SK-N-SH treated with all-trans-retinoic acid at 6 μM for 48 hours (cell line): ENCODE measurements around the gene EPM2A.

Source experiments
- ATAC-seq: fragments of 200-7000 bp; cut with Tn5 transposase; 3 replicates; pipeline ENCODE4 v1.9.1; 2020; ENCODE audit warnings: mild to moderate bottlenecking, moderate library complexity
- ARNTL ChIP-seq: fragments of 450-650 bp; formaldehyde crosslinking; IDR thresholded peaks from 2 replicates; pipeline ENCODE4 v1.5.0; 2020; ENCODE audit warnings: low read depth, mild to moderate bottlenecking, moderate library complexity, borderline replicate concordance
- BACH2 ChIP-seq: fragments of 250-450 bp; sonication (Bioruptor Pico); IDR thresholded peaks from 2 replicates; pipeline ENCODE4 v1.9.0; 2021; ENCODE audit warnings: mild to moderate bottlenecking, borderline replicate concordance
- CREB5 ChIP-seq: fragments of 250-450 bp; sonication (Bioruptor Pico); IDR thresholded peaks from 2 replicates; pipeline ENCODE4 v1.5.1; 2020; ENCODE audit warnings: low read depth, mild to moderate bottlenecking, moderate library complexity
- CSDC2 ChIP-seq: fragments of 250-450 bp; sonication (Bioruptor Pico); IDR thresholded peaks from 2 replicates; pipeline ENCODE4 v1.5.0; 2020; ENCODE audit warnings: mild to moderate bottlenecking, moderate library complexity
- ESRRG ChIP-seq: fragments of 250-450 bp; sonication (Bioruptor Pico); IDR thresholded peaks from 2 replicates; pipeline ENCODE4 v1.6.1; 2021; ENCODE audit warnings: mild to moderate bottlenecking
- GLIS3 ChIP-seq: fragments of 250-450 bp; sonication (Bioruptor Pico); IDR thresholded peaks from 2 replicates; pipeline ENCODE4 v1.5.0; 2020; ENCODE audit warnings: mild to moderate bottlenecking, moderate library complexity
- ISL1 ChIP-seq: fragments of 250-450 bp; sonication (Bioruptor Pico); IDR thresholded peaks from 2 replicates; pipeline ENCODE4 v2.1.2; 2022; ENCODE audit warnings: mild to moderate bottlenecking, moderate library complexity
- OSR1 ChIP-seq: fragments of 250-450 bp; sonication (Bioruptor Pico); IDR thresholded peaks from 2 replicates; pipeline ENCODE4 v1.8.0; 2022; ENCODE audit warnings: moderate library complexity, mild to moderate bottlenecking, inconsistent platforms
- POU6F1 ChIP-seq: fragments of 250-450 bp; sonication (Bioruptor Pico); IDR thresholded peaks from 2 replicates; pipeline ENCODE4 v1.8.0; 2021; ENCODE audit warnings: low read depth, mild to moderate bottlenecking, moderate library complexity, borderline replicate concordance
- PPARA ChIP-seq: fragments of 250-450 bp; sonication (Bioruptor Pico); IDR thresholded peaks from 2 replicates; pipeline ENCODE4 v1.5.0; 2020; ENCODE audit warnings: mild to moderate bottlenecking, borderline replicate concordance
- RARB ChIP-seq: fragments of 250-450 bp; sonication (Bioruptor Pico); IDR thresholded peaks from 2 replicates; pipeline ENCODE4 v1.8.0; 2021; ENCODE audit warnings: mild to moderate bottlenecking, moderate library complexity
- SNAI2 ChIP-seq: fragments of 250-450 bp; sonication (Bioruptor Pico); IDR thresholded peaks from 2 replicates; pipeline ENCODE4 v1.5.0; 2020; ENCODE audit warnings: mild to moderate bottlenecking, moderate library complexity
- TCF4 ChIP-seq: fragments of 250-450 bp; sonication (Bioruptor Pico); IDR thresholded peaks from 2 replicates; pipeline ENCODE4 v1.8.0; 2021; ENCODE audit warnings: mild to moderate bottlenecking, moderate library complexity, borderline replicate concordance
- TOX ChIP-seq: fragments of 250-450 bp; sonication (Bioruptor Pico); IDR thresholded peaks from 2 replicates; pipeline ENCODE4 v1.8.0; 2021; ENCODE audit warnings: mild to moderate bottlenecking, moderate library complexity, borderline replicate concordance
- TSHZ2 ChIP-seq: fragments of 250-450 bp; sonication (Bioruptor Pico); IDR thresholded peaks from 2 replicates; pipeline ENCODE4 v1.5.0; 2020; ENCODE audit warnings: mild to moderate bottlenecking, moderate library complexity
- ZC3H10 ChIP-seq: fragments of 250-450 bp; sonication (Bioruptor Pico); IDR thresholded peaks from 2 replicates; pipeline ENCODE4 v1.5.1; 2021; ENCODE audit warnings: mild to moderate bottlenecking, moderate library complexity
- ZFP3 ChIP-seq: fragments of 250-450 bp; sonication (Bioruptor Pico); IDR thresholded peaks from 2 replicates; pipeline ENCODE4 v1.5.0; 2020; ENCODE audit warnings: mild to moderate bottlenecking, moderate library complexity
- ZFP30 ChIP-seq: fragments of 450-650 bp; formaldehyde crosslinking; IDR thresholded peaks from 2 replicates; pipeline ENCODE4 v1.5.0; 2022; ENCODE audit warnings: mild to moderate bottlenecking, moderate library complexity
- ZNF565 ChIP-seq: fragments of 450-650 bp; formaldehyde crosslinking; conservative IDR thresholded peaks from 2 replicates; pipeline ENCODE4 v1.5.0; 2020; ENCODE audit warnings: low read depth, mild to moderate bottlenecking, moderate library complexity
- ZNF70 ChIP-seq: fragments of 450-650 bp; formaldehyde crosslinking; IDR thresholded peaks from 2 replicates; pipeline ENCODE4 v1.5.0; 2020; ENCODE audit warnings: mild to moderate bottlenecking, moderate library complexity
- ZNF8 ChIP-seq: fragments of 450-650 bp; formaldehyde crosslinking; IDR thresholded peaks from 2 replicates; pipeline ENCODE4 v1.5.0; 2020; ENCODE audit warnings: mild to moderate bottlenecking, moderate library complexity
- TF ChIP-seq, protein P1 (sequence below): fragments of 250-450 bp; sonication (Bioruptor Pico); IDR thresholded peaks from 2 replicates; pipeline ENCODE4 v1.8.0; 2020; ENCODE audit warnings: mild to moderate bottlenecking, moderate library complexity, borderline replicate concordance

EPM2A gene

DNA sequence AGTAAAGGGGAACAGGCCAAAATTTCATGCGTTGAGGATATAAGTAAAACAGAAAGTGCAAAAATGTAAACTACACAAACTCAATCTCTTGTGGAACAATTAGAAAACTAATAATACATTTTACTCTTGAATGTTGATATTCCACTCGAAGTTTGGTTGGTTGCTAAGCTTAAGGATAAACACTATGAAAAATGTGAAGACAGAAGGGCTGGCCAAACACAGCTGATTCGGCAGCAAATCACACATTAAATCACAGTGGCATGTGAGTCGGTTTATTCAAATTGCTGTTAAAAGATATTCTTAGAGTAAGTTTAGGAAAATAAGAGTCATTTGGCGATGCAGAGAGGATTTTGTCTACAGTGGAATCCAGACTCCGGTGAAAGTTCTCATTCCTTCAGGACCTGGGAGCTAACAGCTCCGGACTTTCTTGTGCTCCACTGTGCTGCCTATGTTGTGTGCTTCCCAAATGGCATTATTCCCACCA, 1.4 kb upstream of the EPM2A start (continued):
- TF ChIP-seq ESRRG (CRISPR knock-in tag): no peak
- no peak for TF ChIP-seq RARB
- no peak for TF ChIP-seq GLIS3 (CRISPR knock-in tag)
- TF ChIP-seq SNAI2 (CRISPR knock-in tag): no peak
- no peak for TF ChIP-seq TCF4

- peak; percentile 87 for ATAC-seq
These were observed 599 bp downstream of the EPM2A start for GRCh38 chr6:145734486-145735355.

More at GRCh38 chr6:145734486-145735355, 599 bp downstream of the EPM2A start:
- no peak for TF ChIP-seq POU6F1 (CRISPR knock-in tag)
- TF ChIP-seq SNAI2 (CRISPR knock-in tag): 0 out of 2 replicates have a peak, but pooled peaks have one; percentile 63
- TF ChIP-seq TCF4: 0 out of 2 replicates have a peak, but pooled peaks have one; percentile 39
- TF ChIP-seq TSHZ2 (CRISPR knock-in tag): peak; percentile 43
- TF ChIP-seq ZNF70 (CRISPR knock-in tag): no peak
- TF ChIP-seq PPARA (CRISPR knock-in tag): no peak
- TF ChIP-seq CSDC2 (CRISPR knock-in tag): no peak
- no peak for TF ChIP-seq BACH2
- no peak for TF ChIP-seq ESRRG (CRISPR knock-in tag)
- no peak for TF ChIP-seq GLIS3 (CRISPR knock-in tag)
- TF ChIP-seq ARNTL (CRISPR knock-in tag): no peak
- no peak for TF ChIP-seq ZC3H10 (CRISPR knock-in tag)
- TF ChIP-seq ZNF565 (CRISPR knock-in tag): no peak
- TF ChIP-seq CREB5 (CRISPR knock-in tag): no peak
- TF ChIP-seq ZFP30 (CRISPR knock-in tag): peak; percentile 20; the same call in 1 of the 2 replicates
- TF ChIP-seq TOX: no peak
- 0 out of 2 replicates have a peak, but pooled peaks have one; percentile 33 for TF ChIP-seq ZFP3 (CRISPR knock-in tag)
- TF ChIP-seq ZNF8 (CRISPR knock-in tag): no peak
- no peak for TF ChIP-seq OSR1 (CRISPR knock-in tag)
- no peak for TF ChIP-seq ISL1 (CRISPR knock-in tag)
- no peak for TF ChIP-seq RARB
- TF ChIP-seq, protein P1, sequence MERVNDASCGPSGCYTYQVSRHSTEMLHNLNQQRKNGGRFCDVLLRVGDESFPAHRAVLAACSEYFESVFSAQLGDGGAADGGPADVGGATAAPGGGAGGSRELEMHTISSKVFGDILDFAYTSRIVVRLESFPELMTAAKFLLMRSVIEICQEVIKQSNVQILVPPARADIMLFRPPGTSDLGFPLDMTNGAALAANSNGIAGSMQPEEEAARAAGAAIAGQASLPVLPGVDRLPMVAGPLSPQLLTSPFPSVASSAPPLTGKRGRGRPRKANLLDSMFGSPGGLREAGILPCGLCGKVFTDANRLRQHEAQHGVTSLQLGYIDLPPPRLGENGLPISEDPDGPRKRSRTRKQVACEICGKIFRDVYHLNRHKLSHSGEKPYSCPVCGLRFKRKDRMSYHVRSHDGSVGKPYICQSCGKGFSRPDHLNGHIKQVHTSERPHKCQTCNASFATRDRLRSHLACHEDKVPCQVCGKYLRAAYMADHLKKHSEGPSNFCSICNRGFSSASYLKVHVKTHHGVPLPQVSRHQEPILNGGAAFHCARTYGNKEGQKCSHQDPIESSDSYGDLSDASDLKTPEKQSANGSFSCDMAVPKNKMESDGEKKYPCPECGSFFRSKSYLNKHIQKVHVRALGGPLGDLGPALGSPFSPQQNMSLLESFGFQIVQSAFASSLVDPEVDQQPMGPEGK (CRISPR knock-in tag): peak; percentile 39; the same call in 1 of the 2 replicates
- TF ChIP-seq, all 23 proteins: peak for 6
